Measurements from ENCODE around the gene CAMK1D. TPM values are rescaled to one million over a fixed set of nuclear protein-coding genes. Genes with fewer than 3 reads are reported as not detected.
A peak's percentile ranks its signal among the peaks of the same experiment; 100 is the strongest.

CAMK1D gene
- total and polyA plus RNA-seq, 2 experiments from 2014 or later: 4.6 to 7.2 TPM

DNA sequence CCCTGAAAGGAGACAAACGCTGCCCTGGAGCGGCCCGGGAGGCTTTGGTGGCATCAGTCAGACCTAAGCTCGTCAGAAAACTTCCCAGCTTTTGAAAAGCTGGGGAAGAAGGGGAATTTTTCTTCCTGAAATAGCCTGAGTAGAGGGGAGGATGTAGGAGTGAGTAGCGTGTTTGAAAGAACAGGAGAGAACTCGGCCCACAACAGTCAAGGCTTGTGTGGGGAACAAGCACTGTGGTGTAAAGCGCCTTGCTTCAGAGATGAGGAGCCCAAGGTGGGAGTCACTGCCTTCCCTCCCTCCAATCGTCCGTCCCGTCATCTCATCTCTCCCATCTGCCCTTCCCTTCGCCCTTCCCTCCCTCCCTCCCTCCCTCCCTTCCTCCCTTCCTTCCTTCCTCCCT is 273.3 kb downstream of the CAMK1D start:
- Mint-ChIP-seq H3K4me1 (peaks cover 14% of the 10 kb centered on the region; the same call in 2 of the 3 replicates), H3K4me3 (no peak overlapping the region), H3K9me3 (no peaks in the 10 kb centered on the region), H3K27me3 (ENCODE audit: insufficient read depth, low read depth, poor library complexity) (peaks cover 2% of the 10 kb centered on the region), H3K36me3 (ENCODE audit: low read depth) (no peaks in the 10 kb centered on the region), H3K27ac (peak overlapping the region; percentile 57)
- H3K36me3 ChIP-seq (ENCODE audit: insufficient read depth): no peaks in the 10 kb centered on the region
- no peak overlapping the region for H3K4me3 ChIP-seq
- H3K9me2 ChIP-seq (ENCODE audit: insufficient read depth): no peaks in the 10 kb centered on the region
- no peaks in the 10 kb centered on the region for H4K20me1 ChIP-seq (replicated peaks; ENCODE audit: insufficient read depth)
- no peaks in the 10 kb centered on the region for H3K79me2 ChIP-seq (replicated peaks; ENCODE audit: insufficient read depth)
- no peaks in the 10 kb centered on the region for H3F3A ChIP-seq (replicated peaks; ENCODE audit: low read depth)
- H3K4me1 ChIP-seq (ENCODE audit: insufficient read depth): peaks cover 14% of the 10 kb centered on the region; the same call in 1 of the 2 replicates
- DNase-seq (ENCODE audit: low spot score) (no peak), ATAC-seq (no peak)
- TF ChIP-seq, protein P1, sequence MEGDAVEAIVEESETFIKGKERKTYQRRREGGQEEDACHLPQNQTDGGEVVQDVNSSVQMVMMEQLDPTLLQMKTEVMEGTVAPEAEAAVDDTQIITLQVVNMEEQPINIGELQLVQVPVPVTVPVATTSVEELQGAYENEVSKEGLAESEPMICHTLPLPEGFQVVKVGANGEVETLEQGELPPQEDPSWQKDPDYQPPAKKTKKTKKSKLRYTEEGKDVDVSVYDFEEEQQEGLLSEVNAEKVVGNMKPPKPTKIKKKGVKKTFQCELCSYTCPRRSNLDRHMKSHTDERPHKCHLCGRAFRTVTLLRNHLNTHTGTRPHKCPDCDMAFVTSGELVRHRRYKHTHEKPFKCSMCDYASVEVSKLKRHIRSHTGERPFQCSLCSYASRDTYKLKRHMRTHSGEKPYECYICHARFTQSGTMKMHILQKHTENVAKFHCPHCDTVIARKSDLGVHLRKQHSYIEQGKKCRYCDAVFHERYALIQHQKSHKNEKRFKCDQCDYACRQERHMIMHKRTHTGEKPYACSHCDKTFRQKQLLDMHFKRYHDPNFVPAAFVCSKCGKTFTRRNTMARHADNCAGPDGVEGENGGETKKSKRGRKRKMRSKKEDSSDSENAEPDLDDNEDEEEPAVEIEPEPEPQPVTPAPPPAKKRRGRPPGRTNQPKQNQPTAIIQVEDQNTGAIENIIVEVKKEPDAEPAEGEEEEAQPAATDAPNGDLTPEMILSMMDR (conservative IDR thresholded peaks at IDR 0.05; ENCODE audit: low read depth in 2 of 2): no peak
- TF ChIP-seq ZNF331 (CRISPR knock-in tag; IDR thresholded peaks at IDR 0.05; ENCODE audit: low read depth): no peak
- TF ChIP-seq JUNB (IDR thresholded peaks at IDR 0.05; ENCODE audit: unreplicated experiment): no peak
- TF ChIP-seq STAT1 (IDR thresholded peaks at IDR 0.05; ENCODE audit: unreplicated experiment): no peak
- no peak for TF ChIP-seq POLR2AphosphoS5 (IDR thresholded peaks at IDR 0.05; ENCODE audit: low read depth)
- no peak for TF ChIP-seq ZNF114 (CRISPR knock-in tag; IDR thresholded peaks at IDR 0.05)
- TF ChIP-seq NANOG (IDR thresholded peaks at IDR 0.05; ENCODE audit: borderline replicate concordance): no peak
- no peak overlapping the region for H3K27ac ChIP-seq (ENCODE audit: low read depth)
- H3K4me2 ChIP-seq: no peak overlapping the region
- no peak overlapping the region for H2AFZ ChIP-seq
- H3K27me3 ChIP-seq (ENCODE audit: insufficient read depth): no peaks in the 10 kb centered on the region

DNA sequence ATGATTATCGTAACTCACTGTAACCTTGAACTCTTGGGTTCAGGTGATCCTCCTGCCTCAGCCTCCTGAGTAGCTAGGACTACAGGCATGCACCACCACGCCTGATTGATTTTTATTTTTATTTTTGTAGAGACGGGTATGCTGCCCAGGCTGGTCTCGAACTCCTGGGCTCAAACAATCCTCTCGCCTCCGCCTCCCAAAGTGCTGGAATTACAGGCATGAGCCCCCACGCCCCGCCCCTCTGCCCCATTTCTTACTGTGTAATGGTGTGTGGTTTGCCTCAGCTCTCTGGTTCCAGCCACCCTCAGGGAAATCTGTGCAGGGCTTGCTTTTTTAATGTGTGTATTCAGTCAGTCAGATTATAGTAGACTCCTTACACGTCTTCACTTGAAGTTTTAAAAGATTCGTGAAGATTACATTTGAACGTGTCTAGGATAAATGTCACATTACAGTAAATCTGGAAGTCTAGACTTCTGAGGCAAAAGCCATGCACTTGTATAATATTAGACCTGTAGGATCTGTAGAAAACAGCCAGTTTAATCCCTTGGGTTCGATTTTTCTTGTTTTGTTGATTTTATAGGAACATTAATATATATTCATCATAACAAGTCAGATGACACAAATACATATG is 276.2 kb downstream of the CAMK1D start:
- no peaks in the 10 kb centered on the region; the same call in 2 of the 3 replicates for H3K9me3 Mint-ChIP-seq
- Histone ChIP-seq H3K9me2 (ENCODE audit: insufficient read depth) (no peaks in the 10 kb centered on the region), H3K36me3 (ENCODE audit: insufficient read depth) (no peaks in the 10 kb centered on the region), H3K4me1 (ENCODE audit: insufficient read depth) (peaks cover 14% of the 10 kb centered on the region), H3K4me2 (no peak overlapping the region), H4K20me1 (replicated peaks; ENCODE audit: insufficient read depth) (no peaks in the 10 kb centered on the region), H3F3A (replicated peaks; ENCODE audit: low read depth) (no peaks in the 10 kb centered on the region), H3K79me2 (replicated peaks; ENCODE audit: insufficient read depth) (no peaks in the 10 kb centered on the region), H3K27ac (ENCODE audit: low read depth) (no peak overlapping the region), H2AFZ (no peak overlapping the region), H3K27me3 (ENCODE audit: insufficient read depth) (no peaks in the 10 kb centered on the region), H3K4me3 (no peak overlapping the region)
- H3K36me3 Mint-ChIP-seq (ENCODE audit: low read depth): no peaks in the 10 kb centered on the region
- H3K4me1 Mint-ChIP-seq: peaks cover 14% of the 10 kb centered on the region; the same call in 2 of the 3 replicates
- DNase-seq (ENCODE audit: low spot score) (no peak), ATAC-seq (no peak)
- no peak overlapping the region; the same call in 1 of the 2 replicates for H3K27ac Mint-ChIP-seq
- H3K27me3 Mint-ChIP-seq (ENCODE audit: insufficient read depth, low read depth, poor library complexity): peaks cover 2% of the 10 kb centered on the region
- no peak overlapping the region for H3K4me3 Mint-ChIP-seq
- no peak for TF ChIP-seq ZNF331 (CRISPR knock-in tag; IDR thresholded peaks at IDR 0.05; ENCODE audit: low read depth)
- TF ChIP-seq, protein P2, sequence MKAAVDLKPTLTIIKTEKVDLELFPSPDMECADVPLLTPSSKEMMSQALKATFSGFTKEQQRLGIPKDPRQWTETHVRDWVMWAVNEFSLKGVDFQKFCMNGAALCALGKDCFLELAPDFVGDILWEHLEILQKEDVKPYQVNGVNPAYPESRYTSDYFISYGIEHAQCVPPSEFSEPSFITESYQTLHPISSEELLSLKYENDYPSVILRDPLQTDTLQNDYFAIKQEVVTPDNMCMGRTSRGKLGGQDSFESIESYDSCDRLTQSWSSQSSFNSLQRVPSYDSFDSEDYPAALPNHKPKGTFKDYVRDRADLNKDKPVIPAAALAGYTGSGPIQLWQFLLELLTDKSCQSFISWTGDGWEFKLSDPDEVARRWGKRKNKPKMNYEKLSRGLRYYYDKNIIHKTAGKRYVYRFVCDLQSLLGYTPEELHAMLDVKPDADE (IDR thresholded peaks at IDR 0.05): no peak
- TF ChIP-seq EZH2phosphoT487 (IDR thresholded peaks at IDR 0.05; ENCODE audit: unreplicated experiment): no peak
- no peak for TF ChIP-seq JUNB (IDR thresholded peaks at IDR 0.05; ENCODE audit: unreplicated experiment)
- no peak for TF ChIP-seq POLR2AphosphoS5 (IDR thresholded peaks at IDR 0.05; ENCODE audit: low read depth)
- no peak for TF ChIP-seq EZH2 (IDR thresholded peaks at IDR 0.05; ENCODE audit: low read depth, unreplicated experiment)
- no peak for TF ChIP-seq NANOG (IDR thresholded peaks at IDR 0.05; ENCODE audit: borderline replicate concordance)
- no peak for TF ChIP-seq STAT1 (IDR thresholded peaks at IDR 0.05; ENCODE audit: unreplicated experiment)
- TF ChIP-seq, protein P3, sequence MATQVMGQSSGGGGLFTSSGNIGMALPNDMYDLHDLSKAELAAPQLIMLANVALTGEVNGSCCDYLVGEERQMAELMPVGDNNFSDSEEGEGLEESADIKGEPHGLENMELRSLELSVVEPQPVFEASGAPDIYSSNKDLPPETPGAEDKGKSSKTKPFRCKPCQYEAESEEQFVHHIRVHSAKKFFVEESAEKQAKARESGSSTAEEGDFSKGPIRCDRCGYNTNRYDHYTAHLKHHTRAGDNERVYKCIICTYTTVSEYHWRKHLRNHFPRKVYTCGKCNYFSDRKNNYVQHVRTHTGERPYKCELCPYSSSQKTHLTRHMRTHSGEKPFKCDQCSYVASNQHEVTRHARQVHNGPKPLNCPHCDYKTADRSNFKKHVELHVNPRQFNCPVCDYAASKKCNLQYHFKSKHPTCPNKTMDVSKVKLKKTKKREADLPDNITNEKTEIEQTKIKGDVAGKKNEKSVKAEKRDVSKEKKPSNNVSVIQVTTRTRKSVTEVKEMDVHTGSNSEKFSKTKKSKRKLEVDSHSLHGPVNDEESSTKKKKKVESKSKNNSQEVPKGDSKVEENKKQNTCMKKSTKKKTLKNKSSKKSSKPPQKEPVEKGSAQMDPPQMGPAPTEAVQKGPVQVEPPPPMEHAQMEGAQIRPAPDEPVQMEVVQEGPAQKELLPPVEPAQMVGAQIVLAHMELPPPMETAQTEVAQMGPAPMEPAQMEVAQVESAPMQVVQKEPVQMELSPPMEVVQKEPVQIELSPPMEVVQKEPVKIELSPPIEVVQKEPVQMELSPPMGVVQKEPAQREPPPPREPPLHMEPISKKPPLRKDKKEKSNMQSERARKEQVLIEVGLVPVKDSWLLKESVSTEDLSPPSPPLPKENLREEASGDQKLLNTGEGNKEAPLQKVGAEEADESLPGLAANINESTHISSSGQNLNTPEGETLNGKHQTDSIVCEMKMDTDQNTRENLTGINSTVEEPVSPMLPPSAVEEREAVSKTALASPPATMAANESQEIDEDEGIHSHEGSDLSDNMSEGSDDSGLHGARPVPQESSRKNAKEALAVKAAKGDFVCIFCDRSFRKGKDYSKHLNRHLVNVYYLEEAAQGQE (IDR thresholded peaks at IDR 0.05; ENCODE audit: unreplicated experiment): no peak
- TF ChIP-seq CREB1 (CRISPR knock-in tag; IDR thresholded peaks at IDR 0.05; ENCODE audit: low read depth): no peak
- TF ChIP-seq ZNF114 (CRISPR knock-in tag; IDR thresholded peaks at IDR 0.05): no peak
